Spleen (tissue), 7 donors: ENCODE results near the gene RINT1.

Experiments used
- CTCF ChIP-seq, 11 experiments: fragments of 200-600 bp in 7 of 11; fragments of 450-650 bp in 4 of 11; sonication (generic) in 4 of 11; IDR thresholded peaks in 8 of 11; conservative IDR thresholded peaks in 3 of 11; 1 replicate in 7 of 11; 2 replicates in 4 of 11; pipeline versions ENCODE4 v1.4.0 to v1.8.0; 2016 to 2021; ENCODE audit warnings: antibody characterized with exemption in 11 of 11, inconsistent platforms in 4 of 11, mild to moderate bottlenecking in 1 of 11
- POLR2A ChIP-seq, 3 donors: fragments of 450-650 bp; IDR thresholded peaks; one replicate each; pipeline ENCODE4 v1.5.1; 2017; ENCODE audit warnings: antibody characterized with exemption in 3 of 3, mild to moderate bottlenecking in 1 of 3
- POLR2AphosphoS5 ChIP-seq, 3 donors: sonication (generic); formaldehyde crosslinking; IDR thresholded peaks; one replicate each; pipeline ENCODE4 v1.5.1; 2017; ENCODE audit warnings: antibody characterized with exemption in 3 of 3
- donor health status: DM: no; HTN: no; CAD: no; lungs with moderate emphysema.
- donor health status: DM: no; HTN: no; CAD: no.
- donor health status: DM: no; HTN: no; CAD: no.

DNA sequence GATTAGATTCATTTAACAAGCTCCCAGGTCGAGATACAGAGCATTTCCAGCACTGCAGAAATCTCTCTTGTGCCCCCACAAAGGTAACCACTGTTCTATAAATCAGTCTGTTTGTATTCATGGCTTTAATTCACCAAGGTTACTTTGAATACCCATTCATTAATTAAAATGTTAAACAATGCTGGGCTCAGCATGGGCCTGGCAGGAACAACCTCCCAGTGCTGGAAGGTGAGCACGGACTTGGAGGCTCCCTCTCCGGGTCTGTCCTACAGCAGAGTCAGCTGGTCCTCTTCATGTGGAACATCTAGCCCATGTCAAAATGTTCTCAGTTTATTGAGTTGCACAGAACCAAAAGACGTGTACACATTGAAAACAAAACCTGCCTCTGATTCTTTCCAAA lies 64.9 kb downstream of the RINT1 start:
- no peak for TF ChIP-seq POLR2A (IDR thresholded peaks at IDR 0.05)
- TF ChIP-seq CTCF (IDR thresholded peaks at IDR 0.05 in 8 of 11, conservative IDR thresholded peaks at IDR 0.05 in 3 of 11) = no peak
- TF ChIP-seq POLR2AphosphoS5 (IDR thresholded peaks at IDR 0.05) = no peak
